Left colon (tissue), 2 donors: ENCODE measurements around the gene TRIM29. TPM values are rescaled to one million over a fixed set of nuclear protein-coding genes. Genes with fewer than 3 reads are reported as not detected.

Experiments used
- ATAC-seq: fragments of 200-7000 bp; cut with Tn5 transposase; one replicate; pipeline ENCODE4 v1.9.1; 2020; ENCODE audit warnings: mild to moderate bottlenecking, moderate library complexity
- DNase-seq, 2 donors: peaks; one replicate each; pipeline ENCODE4 v3.0.0-alpha.2; 2020
- intact Hi-C, 2 donors: fragments of 100-400 bp; cut with DNase I in 1 of 2; cut with micrococcal nuclease in 1 of 2; formaldehyde crosslinking; loops; one replicate each; pipeline versions ENCODE4 v1.11.2 to v1.14.0; 2022; cut with DNase I, micrococcal nuclease
- total RNA-seq, 2 donors: library from RNA; stranded (reverse); fragmentation: NEBNext Ultra II Directional; extraction: Animal tissue kit (Norgen Biotek cat#: 25700); gene quantifications; one replicate each; pipeline ENCODE4 v1.2.1, GENCODE V29; 2021
- donor health status: DM: no; HTN: no; CAD: no.
- donor health status: DM: yes; HTN: yes; CAD: no.

TRIM29 gene
- total RNA-seq, 2 donors from 2014 or later = 6.1 to 8.6 TPM

DNA sequence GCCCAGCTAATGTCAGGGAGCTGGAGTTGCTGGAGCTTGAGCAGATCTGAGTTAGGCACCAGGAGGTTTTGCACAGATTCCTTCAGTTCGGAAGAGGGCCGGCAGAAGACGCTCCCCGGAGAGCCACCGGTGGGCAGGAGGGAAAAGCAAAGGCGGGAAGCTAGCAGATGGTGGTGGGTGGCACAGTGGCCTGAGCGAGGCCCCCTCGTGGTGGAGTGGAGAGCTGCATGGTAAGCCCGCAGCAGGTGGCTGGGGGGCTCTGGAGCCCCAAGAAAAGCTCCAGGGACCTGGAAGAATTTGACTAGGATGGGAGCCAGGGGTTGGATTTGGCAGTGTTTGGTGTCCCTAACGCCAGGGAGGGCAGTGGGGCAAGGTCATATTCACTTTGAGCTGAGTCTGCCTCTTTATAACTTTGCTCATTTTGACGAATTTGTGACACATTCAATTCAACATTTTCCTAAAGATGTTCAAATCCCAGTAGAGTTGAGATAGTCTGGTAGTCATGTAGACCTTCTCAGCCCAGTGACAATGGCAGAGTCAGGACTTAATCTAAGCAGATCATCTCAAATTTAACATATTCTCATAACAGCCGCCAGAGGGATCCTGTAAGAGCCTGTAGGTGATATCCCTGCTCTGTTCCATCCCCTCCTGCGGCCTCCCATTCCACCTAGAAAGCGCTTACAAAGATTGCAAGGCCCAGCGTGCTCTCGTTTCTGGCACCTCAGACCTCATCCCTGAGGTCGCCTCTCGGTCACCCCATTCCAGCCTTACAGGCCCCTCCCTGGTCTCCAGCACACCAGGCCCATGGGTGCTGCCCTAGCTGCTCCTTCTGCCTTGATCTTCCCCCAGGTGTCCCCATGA lies 57.9 kb downstream of the TRIM29 start:
- DNase-seq (peak in 1 of 2 donors; percentile 16), ATAC-seq (peak; percentile 51)
- intact Hi-C loops = no loop called here

DNA sequence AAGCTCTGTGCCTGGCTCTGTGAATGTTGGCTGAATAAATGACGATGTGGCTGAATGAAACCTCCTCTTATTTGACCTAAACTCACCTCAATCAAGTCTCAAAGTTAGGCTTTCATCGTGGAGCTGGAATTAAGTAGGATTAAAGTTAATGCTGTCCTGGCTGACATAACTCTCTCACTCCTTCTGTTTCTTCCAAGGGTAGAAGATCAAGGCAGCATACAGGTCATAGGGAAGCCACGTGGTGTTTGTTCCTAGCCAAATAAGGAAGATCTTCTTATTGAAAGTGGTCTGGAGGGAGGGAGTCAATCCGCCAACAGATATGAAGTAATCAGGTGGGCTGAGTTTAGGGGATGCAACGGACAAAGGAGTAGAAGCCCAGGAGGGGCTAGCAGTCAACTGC lies 59.5 kb downstream of the TRIM29 start:
- no peak for DNase-seq
- ATAC-seq = no peak
- intact Hi-C loops = no loop called here

DNA sequence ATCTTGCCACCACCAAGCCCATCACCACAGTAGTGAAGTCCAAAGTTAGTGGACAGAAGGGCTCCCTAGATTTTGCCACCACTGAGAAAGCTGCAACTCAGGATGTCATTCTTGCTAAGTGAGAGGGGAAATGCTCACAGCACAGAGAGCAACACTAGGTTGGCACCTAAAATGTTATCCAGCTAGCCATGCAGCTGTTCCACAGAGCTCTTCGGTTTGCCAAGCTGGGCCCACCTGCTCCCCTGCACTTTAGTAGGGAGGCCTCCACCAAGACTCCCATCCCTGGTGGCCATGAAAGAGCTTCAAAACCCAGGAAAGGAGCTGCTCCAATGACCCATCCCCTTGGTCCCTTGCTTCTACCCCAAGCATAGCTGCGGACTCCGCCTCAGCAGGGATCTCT lies 63.8 kb downstream of the TRIM29 start:
- intact Hi-C loops = no loop called here
- DNase-seq (no peak), ATAC-seq (no peak)

DNA sequence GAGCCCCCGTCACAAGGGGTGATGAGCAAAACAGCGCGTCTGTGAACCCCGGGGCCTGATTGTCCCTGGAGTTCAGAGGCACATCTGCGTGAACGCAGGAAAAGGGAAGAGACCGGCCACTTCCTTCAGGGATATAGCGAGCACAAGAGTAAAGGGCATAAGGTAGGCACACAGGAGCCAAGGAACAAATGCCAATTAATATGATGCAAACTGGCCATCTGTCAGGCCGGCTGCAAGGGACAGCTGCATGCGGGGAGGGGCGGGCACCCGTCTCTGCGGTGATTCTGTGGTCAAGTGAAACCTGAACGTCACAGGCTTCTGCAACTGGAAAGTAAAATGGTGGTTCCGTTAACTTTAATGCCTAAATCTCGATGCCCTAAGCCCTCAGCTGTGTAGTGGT lies 64.7 kb downstream of the TRIM29 start:
- intact Hi-C loops = no loop called here
- ATAC-seq (no peak), DNase-seq (no peak)

DNA sequence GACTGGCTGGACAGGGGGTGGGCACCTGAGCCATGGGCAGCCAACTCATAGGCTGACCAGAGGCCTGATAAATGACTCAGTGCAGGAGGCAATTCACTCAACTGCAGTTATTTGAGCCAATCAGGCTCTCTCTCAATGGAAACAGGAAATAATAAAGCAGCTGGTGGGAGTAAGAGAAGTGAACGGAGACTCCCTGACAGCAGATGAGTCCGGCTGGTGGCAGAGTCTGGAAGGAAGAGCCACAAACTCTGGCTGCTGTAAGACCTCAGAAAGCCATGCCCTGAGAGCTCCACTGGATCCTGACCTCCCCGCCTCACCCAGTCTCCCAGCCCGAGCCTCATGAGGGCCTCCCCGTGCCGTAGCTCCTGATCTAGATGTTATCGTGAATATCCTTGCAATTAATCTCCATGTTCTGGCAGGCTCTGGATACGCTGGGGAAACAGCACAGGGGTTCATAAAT lies 69.8 kb downstream of the TRIM29 start:
- intact Hi-C loops = no loop called here
- DNase-seq = no peak
- no peak for ATAC-seq

DNA sequence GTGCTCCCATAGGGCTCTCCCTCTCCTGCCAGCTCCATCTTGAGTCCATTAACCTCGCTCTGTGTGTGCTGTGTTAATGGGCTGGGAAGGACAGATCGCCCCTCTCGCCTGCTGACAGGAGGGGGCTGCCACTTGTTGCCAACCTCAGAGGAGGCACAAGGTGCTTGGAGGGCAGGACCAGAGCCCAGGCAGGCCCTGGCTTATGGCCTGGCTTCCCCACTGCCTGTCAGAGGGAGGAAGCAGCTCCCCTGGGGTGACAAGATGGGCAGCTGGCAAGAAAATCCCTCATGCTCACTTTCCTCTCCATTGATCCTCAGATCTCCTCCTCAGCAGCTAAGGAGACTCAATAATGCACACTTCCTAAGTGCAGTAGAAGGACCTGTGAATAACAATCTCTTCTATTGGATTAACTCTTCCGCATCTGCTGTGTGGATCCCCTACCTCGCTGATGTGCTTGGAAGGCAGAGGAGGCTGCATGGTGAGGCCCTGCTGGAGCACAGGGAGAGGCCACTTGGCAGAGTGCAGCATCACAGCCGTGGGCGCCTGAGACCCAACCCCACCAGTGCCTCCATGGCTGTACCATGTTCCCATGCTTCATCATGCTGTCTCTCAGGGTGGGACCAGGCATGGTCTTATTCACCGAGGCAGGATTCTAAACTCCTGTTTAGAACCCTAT lies 70.3 kb downstream of the TRIM29 start:
- no peak for DNase-seq
- intact Hi-C loops = no loop called here
- no peak for ATAC-seq

DNA sequence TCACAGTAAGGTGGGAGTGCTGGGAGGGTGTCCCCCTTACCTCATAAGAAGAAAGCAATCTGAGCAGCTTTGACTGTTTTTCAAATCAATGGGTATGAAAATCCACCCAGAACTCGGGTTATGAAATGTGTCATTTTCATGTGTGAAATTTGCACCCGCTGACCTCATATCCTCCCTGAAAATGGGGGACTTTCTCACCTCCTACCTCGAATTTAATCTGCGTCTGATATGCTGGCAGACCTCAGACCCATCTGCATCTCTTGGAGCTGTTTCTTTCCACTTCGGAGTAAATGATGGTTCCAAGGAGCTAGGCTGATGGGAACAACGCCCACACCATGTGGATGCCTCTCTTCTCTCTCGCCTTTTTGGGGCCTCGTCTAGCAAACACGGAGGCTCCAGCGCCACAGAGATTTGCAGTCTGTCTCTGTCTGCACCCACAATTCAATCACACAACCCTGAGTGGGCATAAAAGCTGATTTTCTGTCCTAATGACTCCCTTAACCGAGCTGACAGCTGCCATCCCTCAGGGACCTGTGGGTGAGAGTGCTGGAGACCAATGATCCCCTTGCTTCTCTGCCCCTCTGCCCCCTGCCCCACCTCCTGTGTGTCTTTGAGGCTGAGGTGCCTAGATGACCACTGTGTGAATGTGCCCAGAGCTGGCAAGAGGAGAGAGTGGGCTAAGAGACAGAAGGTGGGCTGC lies 71.0 kb downstream of the TRIM29 start:
- ATAC-seq = no peak
- DNase-seq = no peak
- intact Hi-C loops = no loop called here

DNA sequence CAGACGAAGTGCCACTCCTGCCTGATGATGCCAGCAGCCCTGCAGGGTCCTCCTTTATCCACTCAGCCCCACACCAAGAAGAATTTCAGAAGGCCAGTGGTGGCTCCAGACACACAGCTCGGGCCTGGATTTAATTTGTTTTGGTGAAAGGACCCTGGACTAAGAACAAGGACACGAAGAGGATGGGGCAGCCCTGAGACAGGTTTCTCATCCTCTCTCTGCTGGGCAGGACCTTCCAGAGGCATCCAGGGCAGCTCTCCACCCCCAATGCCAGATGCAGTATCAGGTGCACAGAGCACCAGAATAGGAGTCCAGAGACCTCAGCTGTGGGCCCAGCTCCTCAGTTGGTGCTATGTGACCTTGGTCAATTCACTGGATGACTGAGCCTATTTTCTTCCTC lies 72.0 kb downstream of the TRIM29 start:
- intact Hi-C loops = no loop called here
- ATAC-seq (no peak), DNase-seq (no peak)

DNA sequence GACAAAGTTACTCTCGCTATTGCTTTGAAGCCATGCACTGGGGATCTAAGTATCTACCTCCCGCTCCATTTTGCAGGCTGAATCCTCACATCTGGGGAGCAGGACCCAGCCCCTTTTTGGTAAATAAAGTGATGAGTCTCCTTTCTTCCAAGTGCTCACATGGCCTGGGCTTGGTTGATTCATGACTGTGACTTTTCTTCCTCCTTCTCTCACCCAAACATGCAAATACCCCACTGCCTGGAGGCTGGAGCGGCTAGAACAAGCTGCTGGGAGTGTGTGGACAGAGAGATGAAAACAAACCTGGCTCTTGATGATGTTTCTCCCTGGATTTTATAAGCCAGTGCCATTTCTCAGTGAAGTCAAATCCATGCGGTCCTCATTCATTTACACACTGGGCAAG lies 72.7 kb downstream of the TRIM29 start:
- DNase-seq (no peak), ATAC-seq (no peak)
- intact Hi-C loops = no loop called here

DNA sequence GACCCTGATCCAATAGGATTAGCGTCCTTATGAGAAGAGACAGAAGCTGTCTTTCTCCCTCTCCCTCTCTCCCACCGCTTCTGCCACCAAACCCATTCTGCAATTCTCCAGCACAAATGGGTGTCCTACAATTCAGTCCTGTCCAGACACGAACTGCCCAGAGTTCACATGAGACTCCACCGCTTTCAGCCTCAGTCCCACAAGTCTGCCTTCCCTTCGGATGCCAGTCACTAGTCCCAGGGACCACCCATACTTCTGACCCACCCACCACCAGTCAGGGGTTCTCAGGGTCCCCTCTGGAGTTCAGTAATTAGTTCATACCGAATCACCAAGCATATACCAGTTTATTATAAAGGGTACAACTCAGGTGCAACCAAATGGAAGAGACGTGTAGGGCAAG lies 73.6 kb downstream of the TRIM29 start:
- ATAC-seq = no peak
- DNase-seq = no peak
- intact Hi-C loops = no loop called here

DNA sequence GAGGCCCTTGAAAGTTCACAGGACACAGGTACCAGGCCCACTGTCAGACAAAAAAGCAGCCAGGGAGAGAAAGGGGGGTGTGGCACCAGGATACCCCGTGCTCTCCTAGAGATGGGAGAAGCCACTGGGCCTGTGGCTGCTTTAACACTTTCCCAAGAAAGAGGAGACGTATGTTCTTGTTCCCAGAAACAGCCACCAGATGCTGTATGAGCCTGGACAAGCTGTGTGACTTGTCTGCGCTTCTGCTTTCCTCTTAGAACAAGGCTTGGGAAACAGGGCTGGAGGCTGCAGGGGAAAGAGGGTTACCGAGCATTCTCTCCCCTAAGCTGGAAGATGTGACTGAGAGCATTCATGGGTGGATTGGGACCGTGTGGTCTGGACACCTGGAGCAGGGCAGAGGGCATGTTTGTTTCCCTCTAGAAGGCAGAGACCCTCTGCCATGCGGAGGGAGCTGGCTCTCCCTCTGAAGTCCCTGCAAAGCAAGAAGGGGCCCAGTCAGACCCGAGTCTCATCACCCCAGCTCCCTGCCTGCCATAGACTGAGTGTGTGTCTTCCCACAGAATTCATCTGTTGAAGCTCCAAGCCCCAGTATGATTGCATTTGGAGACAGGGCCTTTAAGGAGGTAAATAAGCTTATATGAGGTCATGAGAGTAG lies 74.1 kb downstream of the TRIM29 start:
- intact Hi-C loops = no loop called here
- ATAC-seq (no peak), DNase-seq (no peak)

DNA sequence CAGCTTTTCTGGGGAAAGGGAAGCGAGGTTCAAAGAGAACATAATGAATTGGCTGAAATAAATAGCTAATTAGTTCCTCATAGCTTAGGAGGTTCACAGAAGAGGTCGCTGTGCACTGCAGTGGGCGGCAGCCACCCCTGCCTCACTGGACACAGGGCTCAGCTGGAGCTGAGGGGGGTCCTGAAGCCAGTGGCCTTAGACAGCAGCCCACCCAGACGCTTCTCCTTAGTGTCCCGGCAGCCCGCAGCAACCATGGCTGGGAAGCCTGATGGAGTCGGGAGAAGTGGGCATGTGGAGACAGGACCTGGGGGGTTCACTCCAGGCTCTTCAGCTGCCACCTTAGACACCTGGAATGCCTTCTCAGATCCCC lies 75.4 kb downstream of the TRIM29 start:
- intact Hi-C loops = no loop called here
- DNase-seq = no peak
- ATAC-seq = no peak

DNA sequence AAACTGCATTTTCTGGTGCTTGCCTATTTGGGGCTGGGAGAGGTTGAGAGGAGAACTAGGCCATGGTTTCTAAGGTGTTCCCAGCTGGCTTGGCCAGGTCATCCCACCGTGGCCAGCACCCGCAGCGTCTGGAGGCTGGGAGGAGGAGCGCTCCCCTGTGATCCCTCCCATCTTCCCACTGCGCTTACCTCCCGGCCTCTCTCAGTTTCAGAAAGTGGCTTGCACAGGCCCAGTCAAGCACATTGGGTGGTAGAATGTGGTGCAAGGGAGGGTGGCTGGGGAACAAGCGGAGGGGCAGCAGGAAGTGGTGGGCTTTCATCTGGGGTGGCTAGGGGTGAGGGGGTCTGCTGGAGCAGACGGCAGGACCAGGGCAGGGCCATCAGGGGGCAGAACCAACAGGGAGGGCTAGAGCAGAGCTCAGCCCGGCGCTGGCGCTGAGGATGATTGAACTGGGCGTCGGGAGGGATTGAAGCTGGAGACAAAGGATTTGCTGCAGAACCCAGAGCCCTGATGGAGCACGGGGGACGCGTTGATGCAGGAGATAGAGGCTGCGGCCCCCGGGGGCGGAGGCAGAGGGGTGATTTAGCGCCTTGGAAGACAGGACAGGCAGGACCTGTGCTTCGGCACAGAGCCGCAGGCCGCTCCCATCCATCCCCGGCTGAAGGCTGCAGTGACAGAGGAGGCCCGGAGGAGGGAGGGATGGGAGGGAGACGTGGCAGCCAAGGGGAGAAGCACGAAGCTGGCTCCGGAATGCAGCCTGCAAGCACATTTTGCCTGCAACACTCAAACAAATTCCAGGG lies 76.0 kb downstream of the TRIM29 start:
- no peak for DNase-seq
- intact Hi-C loops = no loop called here
- no peak for ATAC-seq

Other genes with a start within 250 kb of the TRIM29 start
- gene OAF, start 72.9 kb upstream of the TRIM29 start, total RNA-seq = 100 to 1,000 TPM; 180 to 189 TPM
- 1 to 10 TPM; 1.9 to 2.0 TPM for gene POU2F3, start 102.0 kb upstream of the TRIM29 start, total RNA-seq
- gene TLCD5, start 187.2 kb upstream of the TRIM29 start, total RNA-seq = 1 to 10 TPM in 1 of 2 donors, under 1 TPM in 1; 0.49 to 1.1 TPM
- gene ARHGEF12, start 198.3 kb upstream of the TRIM29 start, total RNA-seq = 100 to 1,000 TPM in 1 of 2 donors, 10 to 100 TPM in 1; 99.1 to 107 TPM